Neural crest cell (in vitro differentiated cells): ENCODE measurements around the gene BACE2. TPM values are rescaled to one million over a fixed set of nuclear protein-coding genes. Genes with fewer than 3 reads are reported as not detected.

Experiments
- DNase-seq: peaks from one replicate; pipeline ENCODE4 v3.0.0; 2021; ENCODE audit warnings: low read depth, mixed read lengths, low spot score
- H3K27ac Mint-ChIP-seq: one replicate; pipeline ENCODE4 v1.8.0; 2021; ENCODE audit warnings: mild to moderate bottlenecking, mixed read lengths; ENCODE audit not compliant: unreplicated experiment
- H3K27me3 Mint-ChIP-seq: 2 replicates; pipeline ENCODE4 v1.8.0; 2021; ENCODE audit warnings: low read depth, mild to moderate bottlenecking, mixed read lengths
- H3K36me3 Mint-ChIP-seq: 2 replicates; pipeline ENCODE4 v1.8.0; 2021; ENCODE audit warnings: low read depth, mild to moderate bottlenecking, mixed read lengths
- H3K4me1 Mint-ChIP-seq: 2 replicates; pipeline ENCODE4 v1.8.0; 2021; ENCODE audit warnings: mixed read lengths
- H3K4me3 Mint-ChIP-seq: one replicate; pipeline ENCODE4 v1.8.0; 2021; ENCODE audit warnings: mild to moderate bottlenecking, mixed read lengths
- H3K9me3 Mint-ChIP-seq: 2 replicates; pipeline ENCODE4 v1.8.0; 2021; ENCODE audit warnings: mixed read lengths
- CTCF ChIP-seq: fragments of 200-600 bp; sonication (generic); conservative IDR thresholded peaks from 2 replicates; pipeline ENCODE4 v1.5.0; 2021; ENCODE audit warnings: antibody characterized with exemption, mild to moderate bottlenecking
- total RNA-seq: library from RNA; stranded (reverse); gene quantifications from 2 replicates; pipeline ENCODE4 v1.2.1, GENCODE V29; 2021

The BACE2 gene
- total RNA-seq, 1 donor from 2014 or later: 16.9 TPM

GRCh38 chr21:41141031-41141457, 26.9 kb upstream of the BACE2 start:
- H3K27me3 Mint-ChIP-seq: no peaks in the 10 kb centered on the region
- no peak for DNase-seq
- no peaks in the 10 kb centered on the region for H3K4me1 Mint-ChIP-seq
- H3K36me3 Mint-ChIP-seq: no peaks in the 10 kb centered on the region
- H3K4me3 Mint-ChIP-seq: no peak overlapping the region
- no peak overlapping the region for H3K27ac Mint-ChIP-seq
- no peak for TF ChIP-seq CTCF
- H3K9me3 Mint-ChIP-seq: no peaks in the 10 kb centered on the region

GRCh38 chr21:41142051-41142795, 25.7 kb upstream of the BACE2 start:
- H3K9me3 Mint-ChIP-seq: no peaks in the 10 kb centered on the region
- no peak for TF ChIP-seq CTCF
- H3K36me3 Mint-ChIP-seq: no peaks in the 10 kb centered on the region
- no peak for DNase-seq
- H3K4me1 Mint-ChIP-seq: peaks cover 5% of the 10 kb centered on the region
- H3K4me3 Mint-ChIP-seq: no peak overlapping the region
- H3K27ac Mint-ChIP-seq: no peak overlapping the region
- H3K27me3 Mint-ChIP-seq: no peaks in the 10 kb centered on the region

GRCh38 chr21:41143596-41144325, 24.2 kb upstream of the BACE2 start:
- TF ChIP-seq CTCF: no peak
- Mint-ChIP-seq H3K4me3 (no peak overlapping the region), H3K27ac (peak overlapping the region; percentile 37), H3K27me3 (no peaks in the 10 kb centered on the region), H3K36me3 (no peaks in the 10 kb centered on the region), H3K9me3 (peaks cover 2% of the 10 kb centered on the region), H3K4me1 (peaks cover 18% of the 10 kb centered on the region)
- no peak for DNase-seq

- DNase-seq: no peak
- TF ChIP-seq CTCF: no peak
- Mint-ChIP-seq H3K27me3 (no peaks in the 10 kb centered on the region), H3K4me3 (no peak overlapping the region), H3K4me1 (peaks cover 22% of the 10 kb centered on the region), H3K27ac (no peak overlapping the region), H3K9me3 (peaks cover 3% of the 10 kb centered on the region), H3K36me3 (no peaks in the 10 kb centered on the region)
Measured at GRCh38 chr21:41147096-41147978, 20.6 kb upstream of the BACE2 start.

- Mint-ChIP-seq H3K27me3 (no peaks in the 10 kb centered on the region), H3K9me3 (peaks cover 3% of the 10 kb centered on the region), H3K4me1 (peaks cover 22% of the 10 kb centered on the region), H3K4me3 (no peak overlapping the region), H3K27ac (no peak overlapping the region), H3K36me3 (no peaks in the 10 kb centered on the region)
- no peak for DNase-seq
- TF ChIP-seq CTCF: no peak
Measured at GRCh38 chr21:41147979-41148355, 20.0 kb upstream of the BACE2 start.
